ENCODE results near the gene PHACTR1.
A peak's percentile ranks its signal among the peaks of the same experiment; 100 is the strongest.
"Not testable (repeated sequence)": the region's sequence is repeated elsewhere in the genome, so short reads cannot be mapped to it uniquely, and the experiment has no call there.

The PHACTR1 gene

GRCh38 chr6:13120483-13121482, 404.2 kb downstream of the PHACTR1 start:
- no peak for DNase-seq

DNA sequence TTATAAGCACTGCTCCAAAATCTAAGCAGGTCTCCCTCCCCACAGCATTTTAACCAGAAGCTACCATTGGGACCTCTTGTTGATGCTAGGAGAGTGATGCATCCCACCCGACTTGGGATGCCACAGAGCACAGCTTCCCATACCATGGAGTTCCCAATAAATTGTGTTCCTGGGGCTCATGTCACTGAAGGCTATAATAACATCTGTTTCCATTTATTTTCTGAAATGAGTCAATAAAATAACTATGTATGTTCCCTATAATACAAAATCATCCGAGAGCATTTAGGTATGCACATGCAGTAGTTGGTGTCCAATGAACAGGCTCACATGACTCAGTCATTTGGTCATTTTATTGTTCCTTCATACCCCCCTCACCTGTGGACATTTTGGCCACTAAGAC, 407.6 kb downstream of the PHACTR1 start:
- DNase-seq: no peak

DNA sequence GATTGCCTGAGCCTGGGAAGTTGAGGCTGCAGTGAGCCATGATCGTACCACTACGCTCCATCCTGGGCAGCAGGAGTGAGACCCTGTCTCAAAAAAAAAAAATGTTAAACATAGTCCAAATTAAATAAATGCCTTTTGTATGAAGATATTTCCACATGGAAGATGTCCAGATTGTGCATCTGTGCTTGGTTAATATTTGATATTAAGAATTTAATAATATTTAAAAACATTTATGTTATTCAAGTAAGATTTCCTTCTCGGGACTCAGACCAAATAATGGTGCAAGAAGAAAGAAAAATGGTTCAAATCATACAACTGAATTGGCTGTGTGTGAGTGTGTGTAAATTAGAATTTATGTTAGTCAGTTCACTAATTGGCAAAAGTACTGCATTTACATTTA, 409.3 kb downstream of the PHACTR1 start:
- DNase-seq: no peak

DNA sequence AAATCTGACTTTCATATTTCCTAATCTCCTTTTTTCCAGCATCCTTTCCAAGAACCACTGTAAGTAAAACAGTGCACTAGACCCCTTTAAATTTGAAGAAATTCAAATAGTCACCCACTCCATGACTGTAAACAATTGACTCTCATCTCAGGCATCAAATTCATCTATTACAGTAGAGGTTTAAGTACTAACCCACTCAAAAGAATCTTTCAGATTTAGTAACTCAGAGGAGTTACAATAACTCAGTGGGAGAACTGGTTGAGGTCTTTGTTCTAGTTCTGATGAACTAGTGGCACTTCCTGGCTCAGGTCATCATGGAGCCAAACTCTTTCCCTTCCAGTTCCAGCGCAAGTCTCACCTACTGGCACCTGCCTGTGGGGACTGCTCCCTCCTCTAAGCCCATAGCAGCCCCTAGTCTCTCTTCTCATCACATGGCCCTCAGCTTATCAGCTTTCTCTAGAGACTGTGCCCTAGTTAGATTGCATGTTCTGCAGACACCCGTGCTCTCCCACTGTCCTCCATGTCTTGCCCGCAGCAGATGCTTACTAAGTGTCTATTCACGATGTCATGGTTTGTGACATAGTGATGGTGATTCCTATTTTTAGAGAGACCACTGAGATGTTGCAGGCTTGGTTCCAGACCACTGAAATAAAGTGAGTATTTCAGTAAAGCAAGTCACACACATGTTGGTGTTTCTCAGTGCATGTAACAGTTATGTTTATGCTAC, 415.5 kb downstream of the PHACTR1 start:
- peak; percentile 7 for DNase-seq

DNA sequence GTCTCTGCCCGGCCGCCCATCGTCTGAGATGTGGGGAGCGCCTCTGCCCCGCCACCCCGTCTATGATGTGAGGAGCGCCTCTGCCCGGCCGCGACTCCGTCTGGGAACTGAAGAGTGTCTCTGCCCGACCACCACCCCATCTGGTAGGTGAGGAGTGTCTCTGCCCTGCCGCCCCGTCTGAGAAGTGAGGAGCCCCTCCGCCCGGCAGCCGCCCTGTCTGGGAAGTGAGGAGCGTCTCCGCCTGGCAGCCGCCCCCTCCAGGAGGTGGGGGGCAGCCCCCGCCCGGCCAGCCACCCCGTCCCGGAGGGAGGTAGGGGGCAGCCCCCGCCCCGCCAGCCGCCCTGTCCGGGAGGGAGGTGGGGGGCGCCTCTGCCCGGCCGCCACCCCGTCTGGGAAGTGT, 417.3 kb downstream of the PHACTR1 start:
- DNase-seq: not testable (repeated sequence)

DNA sequence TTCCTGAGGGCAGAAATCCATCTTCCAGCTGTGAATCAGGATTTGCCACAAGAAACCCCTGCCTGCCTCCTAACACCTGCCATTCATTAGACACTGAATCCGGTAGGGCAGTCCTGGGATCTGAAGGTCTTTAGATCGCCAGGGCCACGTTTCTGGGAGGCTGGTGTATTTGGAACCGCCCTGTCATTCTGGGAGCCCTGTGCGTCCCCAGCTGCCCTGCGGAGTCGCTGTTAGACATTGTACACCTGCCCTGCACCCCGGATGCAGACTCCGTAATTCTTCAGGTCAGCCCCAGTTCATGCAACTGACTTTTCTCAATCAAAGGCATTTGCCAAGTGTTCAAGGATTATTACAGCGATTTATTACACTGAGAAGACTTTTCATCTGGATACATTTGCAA, 418.6 kb downstream of the PHACTR1 start:
- no peak for DNase-seq

DNA sequence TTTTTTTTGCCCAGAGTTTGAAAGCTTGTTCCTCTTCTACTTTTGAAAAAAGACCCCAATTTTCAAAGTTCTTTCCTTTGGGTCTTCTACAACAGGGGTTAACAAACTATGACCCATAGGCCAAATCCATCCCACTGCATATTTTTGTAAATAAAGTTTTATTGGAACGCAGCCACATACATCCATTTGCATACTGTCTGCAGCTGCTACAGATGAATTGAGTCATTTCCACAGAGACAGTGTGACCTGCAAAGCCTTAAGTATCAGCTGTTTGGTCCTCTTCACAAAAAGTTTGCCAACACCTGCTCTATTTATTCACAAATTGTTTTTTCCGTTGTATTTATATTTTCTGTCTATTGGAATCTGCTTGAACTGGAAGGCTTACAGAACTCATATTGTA, 422.6 kb downstream of the PHACTR1 start:
- DNase-seq: no peak

GRCh38 chr6:13140980-13141379, 424.4 kb downstream of the PHACTR1 start:
- no peak for DNase-seq

GRCh38 chr6:13141387-13141786, 424.8 kb downstream of the PHACTR1 start:
- no peak for DNase-seq

DNA sequence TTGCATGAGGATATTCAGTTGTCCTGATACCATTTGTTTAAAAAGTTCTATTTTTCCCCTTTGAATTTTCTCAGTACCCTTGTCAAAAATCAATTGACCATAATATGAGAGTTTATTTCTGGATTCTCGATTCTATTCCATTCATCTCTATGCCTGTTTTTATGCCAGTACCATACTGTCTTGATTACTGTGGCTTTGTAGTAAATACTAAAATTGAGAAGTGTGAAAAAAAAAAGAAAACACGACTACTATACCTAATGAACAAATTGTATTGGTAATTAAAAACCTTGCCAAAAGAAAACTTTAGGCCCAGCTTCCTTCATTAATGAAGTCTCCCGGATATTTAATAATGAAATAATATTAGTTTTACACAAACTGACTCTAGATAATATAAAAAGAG, 426.0 kb downstream of the PHACTR1 start:
- no peak for DNase-seq

DNA sequence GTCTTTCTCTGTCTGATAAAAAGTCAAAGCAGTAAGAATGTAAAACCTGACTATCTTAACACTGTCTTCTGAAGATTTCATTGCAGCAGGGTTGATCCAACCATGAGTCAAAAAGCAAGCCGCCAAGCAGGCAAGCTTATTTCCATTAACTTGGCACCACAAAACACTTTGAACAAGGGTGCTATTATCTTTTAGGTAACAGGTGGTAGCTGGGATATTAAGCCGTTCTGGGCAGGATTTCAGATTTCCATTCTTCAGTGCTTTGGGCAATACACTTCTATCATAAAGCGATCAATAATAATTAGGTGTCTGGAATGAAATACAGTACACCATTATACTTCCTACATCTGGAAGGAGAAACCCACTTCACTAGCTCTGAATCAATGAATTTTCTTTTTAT, 429.9 kb downstream of the PHACTR1 start:
- DNase-seq: no peak

DNA sequence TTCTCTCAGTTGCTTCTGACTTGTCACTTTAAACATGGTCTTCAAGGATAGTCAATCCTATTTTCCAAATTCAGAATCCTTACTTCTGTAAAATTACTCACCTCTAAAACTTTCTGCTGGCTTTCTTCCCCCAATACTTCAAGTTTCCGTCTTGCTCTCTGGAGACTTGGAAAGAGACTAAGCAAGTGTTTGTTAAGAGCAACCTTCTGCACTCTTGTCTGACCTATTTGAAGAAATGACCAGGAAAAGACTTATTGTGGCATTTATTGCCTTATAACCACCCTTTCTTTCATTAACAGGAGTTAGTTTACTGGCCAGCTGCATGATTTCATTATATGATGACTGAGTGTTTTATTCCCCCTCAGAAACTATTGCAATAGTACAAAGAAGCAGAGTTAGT, 430.8 kb downstream of the PHACTR1 start:
- no peak for DNase-seq

DNA sequence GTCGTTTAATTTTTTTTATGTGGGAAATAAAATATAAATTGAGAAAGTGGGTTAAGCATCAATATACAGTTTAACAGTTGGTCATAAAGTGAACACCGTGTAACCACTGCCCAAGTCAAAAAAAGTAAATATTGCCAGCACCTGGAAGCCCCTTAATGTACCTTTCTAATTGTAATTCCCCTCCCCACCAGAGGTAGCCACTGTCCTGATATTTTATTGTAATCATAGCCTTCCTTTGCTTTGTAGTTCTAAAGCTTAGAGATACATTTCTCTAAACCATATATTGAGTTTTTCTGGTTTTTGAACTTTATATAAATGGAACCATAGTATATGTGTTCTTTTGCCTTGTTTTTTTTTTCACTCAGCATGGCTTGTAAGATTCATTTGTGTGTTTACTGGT, 431.2 kb downstream of the PHACTR1 start:
- DNase-seq: no peak

GRCh38 chr6:13152764-13153163, 436.2 kb downstream of the PHACTR1 start:
- DNase-seq: no peak

DNA sequence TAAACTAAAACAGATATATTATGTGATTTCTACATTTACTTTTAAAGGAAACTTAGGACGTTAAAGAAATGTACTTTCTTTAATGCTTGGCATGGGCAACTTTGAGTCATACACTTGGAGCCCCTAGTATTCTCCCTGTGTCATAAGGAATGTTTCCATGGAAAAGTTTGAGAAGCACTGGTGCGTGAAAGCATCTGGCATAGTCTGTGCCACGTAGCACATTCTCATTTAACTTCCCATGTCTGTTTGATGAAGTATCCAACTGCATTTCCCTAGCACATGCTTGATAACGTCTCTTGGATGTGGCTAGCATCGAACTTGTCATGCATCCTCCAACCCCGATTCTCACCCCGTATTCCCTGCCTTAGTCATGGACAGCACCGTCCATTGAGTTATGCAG, 439.8 kb downstream of the PHACTR1 start:
- DNase-seq: no peak

DNA sequence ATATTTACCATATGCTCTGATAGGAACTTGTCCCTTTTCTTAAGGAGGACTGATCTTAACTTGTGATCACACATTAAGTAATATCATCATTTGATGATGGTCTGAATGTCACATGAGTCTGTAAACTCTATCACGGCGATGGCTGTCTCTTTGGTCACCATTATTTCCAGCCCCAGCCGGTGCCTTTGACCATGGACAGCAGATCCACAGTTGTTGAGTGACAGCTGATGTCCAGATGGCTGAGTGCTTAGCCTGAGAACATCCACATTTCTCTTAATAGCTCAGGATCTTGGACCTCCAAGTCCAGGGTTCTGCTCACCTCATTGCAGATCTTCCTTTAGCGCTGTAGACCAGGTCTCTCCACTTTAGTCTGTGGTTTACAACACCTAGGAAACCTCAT, 440.7 kb downstream of the PHACTR1 start:
- no peak for DNase-seq

DNA sequence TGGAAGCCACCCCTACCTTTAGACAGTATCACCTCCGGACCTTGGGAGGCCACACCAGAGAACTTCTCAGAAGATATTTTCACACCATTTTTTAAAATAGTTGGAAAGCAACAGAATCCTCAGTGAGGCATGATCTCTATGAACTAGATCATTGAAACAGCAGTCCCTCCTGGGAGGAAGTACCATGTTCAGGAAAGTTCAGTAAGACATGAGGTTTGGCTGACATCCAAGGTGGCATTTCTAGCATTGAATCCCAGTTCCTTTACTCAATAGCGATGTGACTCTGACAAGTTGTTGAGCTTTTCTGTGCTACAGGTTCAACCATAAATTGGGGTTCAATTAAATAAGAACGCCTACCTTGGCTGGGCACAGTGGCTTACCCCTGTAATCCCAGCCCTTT, 442.7 kb downstream of the PHACTR1 start:
- no peak for DNase-seq

GRCh38 chr6:13159822-13160221, 443.3 kb downstream of the PHACTR1 start:
- not testable (repeated sequence) for DNase-seq

GRCh38 chr6:13163161-13163944, 446.8 kb downstream of the PHACTR1 start:
- DNase-seq: no peak

DNA sequence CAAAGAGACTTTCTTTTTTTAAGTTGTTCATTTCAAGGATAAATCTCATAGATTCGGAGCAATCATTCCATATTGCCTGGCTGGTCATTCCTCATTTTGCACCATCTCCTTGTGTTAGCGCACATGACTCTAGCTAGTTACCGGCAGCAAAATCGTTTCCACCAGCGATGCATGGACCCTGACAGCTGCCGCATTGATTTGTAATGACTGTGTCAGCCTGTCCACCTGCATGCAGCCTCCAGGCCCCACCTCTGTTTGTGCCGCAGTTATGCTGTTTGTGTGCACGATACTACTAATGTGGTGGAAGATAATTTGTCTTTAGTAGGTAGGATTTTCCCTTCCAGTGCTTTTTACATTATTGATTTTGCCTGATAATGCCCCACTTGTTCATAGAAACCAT, 447.7 kb downstream of the PHACTR1 start:
- DNase-seq: no peak

DNA sequence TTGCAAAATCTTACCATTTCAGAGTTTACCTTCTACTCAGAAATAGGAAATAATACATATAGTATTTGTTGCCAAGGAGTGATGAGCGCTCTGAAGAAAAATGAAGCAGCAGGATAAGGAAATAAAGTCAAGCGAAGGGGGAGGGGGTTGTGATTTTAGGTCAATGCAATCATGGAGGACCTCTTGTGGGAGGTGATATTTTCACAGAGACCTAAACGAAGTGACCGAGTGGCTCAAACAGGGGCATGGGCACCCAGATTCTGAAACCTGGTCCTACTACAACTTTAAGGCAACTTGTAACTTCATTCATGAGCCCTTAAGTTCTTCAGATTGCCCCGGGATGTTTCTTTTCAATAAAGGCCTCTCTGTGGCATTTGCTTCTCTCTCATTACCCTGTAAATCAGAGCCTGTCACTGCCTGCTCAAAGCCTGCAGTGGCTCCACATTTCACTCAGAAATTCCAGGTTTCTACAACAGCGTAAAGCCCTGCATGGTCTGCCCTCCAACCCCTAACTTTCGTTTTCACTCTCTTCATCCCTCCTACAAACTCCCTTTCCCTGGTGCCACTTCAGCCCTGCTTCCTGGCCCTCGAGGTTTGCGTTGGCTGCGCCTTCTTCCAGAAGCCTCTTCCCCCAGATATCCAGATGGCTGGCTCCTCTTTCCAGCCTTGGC, 449.1 kb downstream of the PHACTR1 start:
- no peak for DNase-seq

DNA sequence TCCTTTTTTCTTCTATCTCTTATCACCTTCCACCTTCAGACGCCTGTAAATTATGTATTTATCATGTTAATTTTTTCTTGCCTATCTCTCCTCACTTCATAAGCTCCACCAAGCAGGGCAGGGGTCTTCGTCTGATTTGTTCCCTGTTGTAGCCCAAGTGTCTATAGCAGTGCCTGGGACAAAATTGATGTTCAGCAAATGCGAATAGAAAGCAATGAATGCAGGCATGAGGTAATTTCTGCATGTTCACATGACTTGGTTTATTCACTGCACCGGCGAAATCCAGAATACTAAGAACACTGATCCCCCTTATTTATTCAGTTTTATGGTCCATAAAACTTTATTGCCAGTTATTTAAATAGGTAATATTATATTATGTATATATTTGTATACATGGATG, 449.7 kb downstream of the PHACTR1 start:
- no peak for DNase-seq

GRCh38 chr6:13166916-13167315, 450.3 kb downstream of the PHACTR1 start:
- no peak for DNase-seq
